ENCODE results near the gene ADM2.

DNA sequence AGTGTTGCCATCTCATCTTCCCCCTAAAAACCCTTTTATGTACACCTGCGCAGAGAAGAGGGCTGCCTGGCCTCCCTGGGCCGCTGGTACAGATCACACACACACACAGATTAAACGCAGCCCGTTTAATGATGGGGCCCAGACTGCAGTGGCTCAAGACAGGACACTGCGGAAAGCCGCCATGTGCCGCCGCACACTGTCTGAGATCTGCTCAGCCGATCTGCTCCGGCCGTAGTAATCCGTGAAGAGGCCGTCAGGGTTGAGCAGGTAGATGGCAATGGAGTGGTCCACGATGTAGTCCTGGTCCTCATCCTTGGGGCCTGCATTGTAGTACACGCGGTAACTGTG lies 42.1 kb downstream of the ADM2 start:
- no peak for TF ChIP-seq SP1 (IDR thresholded peaks at IDR 0.05)
- TF ChIP-seq ELF4 (IDR thresholded peaks at IDR 0.05): no peak
- no peak for TF ChIP-seq LEF1 (IDR thresholded peaks at IDR 0.05; ENCODE audit: borderline replicate concordance)
- TF ChIP-seq SUZ12 (IDR thresholded peaks at IDR 0.05): no peak

Measured in HEK293T (cell line).